B cell (primary cell): ENCODE measurements around the gene LGALS3. TPM values are rescaled to one million over a fixed set of nuclear protein-coding genes. Genes with fewer than 3 reads are reported as not detected.

Source experiments
- ATAC-seq: fragments of 200-7000 bp; cut with Tn5 transposase; one replicate; pipeline ENCODE4 v1.10.0; 2021; ENCODE audit warnings: low read depth, mild to moderate bottlenecking, moderate number of reproducible peaks, moderate library complexity
- CTCF ChIA-PET: fragments of 350-600 bp; sonication (Branson Sonifier 250); formaldehyde crosslinking; loops from one replicate; lab custom pipeline; 2021; ENCODE audit warnings: antibody characterized with exemption, inconsistent platforms; lab: Charles Lee
- POLR2A ChIA-PET: fragments of 350-600 bp; sonication (Branson Sonifier 250); formaldehyde crosslinking; loops from one replicate; lab custom pipeline; 2021; ENCODE audit warnings: antibody characterized with exemption; lab: Charles Lee
- DNase-seq: peaks from one replicate; pipeline ENCODE4 v3.0.0; 2013
- H2AFZ ChIP-seq: 2 replicates; pipeline ENCODE4 v1.6.1; 2012; ENCODE audit warnings: mild to moderate bottlenecking, low read depth, low read length; ENCODE audit not compliant: insufficient read depth, poor library complexity, severe bottlenecking
- H3K27ac ChIP-seq, 2 donors: 1 replicate in 1 of 2; 2 replicates in 1 of 2; pipeline ENCODE4 v1.5.1; 2012 to 2013; ENCODE audit warnings: low read length in 2 of 2, mild to moderate bottlenecking in 2 of 2, moderate library complexity in 1 of 2
- H3K27me3 ChIP-seq, 4 experiments: fragments of 200-600 bp in 1 of 4; sonication (generic) in 1 of 4; replicated peaks in 1 of 4; 1 replicate in 2 of 4; 2 replicates in 2 of 4; pipeline versions ENCODE4 v1.6.1 to v1.7.0; 2013 to 2016; ENCODE audit warnings: low read length in 3 of 4, mild to moderate bottlenecking in 2 of 4, mixed read lengths in 1 of 4, moderate library complexity in 1 of 4; ENCODE audit not compliant: insufficient read depth in 4 of 4, control insufficient read depth in 3 of 4; ENCODE audit errors: control extremely low read depth in 1 of 4
- H3K36me3 ChIP-seq, 2 experiments: replicated peaks in 1 of 2; 1 replicate in 1 of 2; 2 replicates in 1 of 2; pipeline versions ENCODE4 v1.6.1 to v1.7.1; 2013; ENCODE audit warnings: low read length in 1 of 2; ENCODE audit not compliant: insufficient read depth in 2 of 2, control insufficient read depth in 1 of 2; ENCODE audit errors: control extremely low read depth in 1 of 2, extremely low read depth in 1 of 2
- H3K4me1 ChIP-seq, 2 donors: fragments of 200-600 bp in 1 of 2; sonication (generic) in 1 of 2; 1 replicate in 1 of 2; 2 replicates in 1 of 2; pipeline versions ENCODE4 v1.5.1 to v1.6.1; 2013 to 2017; ENCODE audit warnings: low read length in 2 of 2; ENCODE audit not compliant: control insufficient read depth in 2 of 2, insufficient read depth in 2 of 2
- H3K4me2 ChIP-seq: replicated peaks from 2 replicates; pipeline ENCODE3; 2012; ENCODE audit warnings: mild to moderate bottlenecking, low read depth, low read length; ENCODE audit not compliant: poor library complexity, severe bottlenecking
- H3K4me3 ChIP-seq, 5 experiments: fragments of 200-600 bp in 1 of 5; sonication (generic) in 1 of 5; 1 replicate in 3 of 5; 2 replicates in 2 of 5; pipeline versions ENCODE4 v1.5.1 to v1.7.0; 2011 to 2016; ENCODE audit warnings: low read length in 4 of 5, mild to moderate bottlenecking in 4 of 5, low read depth in 2 of 5, control low read depth in 1 of 5, moderate library complexity in 1 of 5; ENCODE audit not compliant: insufficient read depth in 1 of 5; ENCODE audit errors: control extremely low read depth in 1 of 5, extremely low read depth in 1 of 5
- H3K79me2 ChIP-seq: fragments of 200-600 bp; sonication (generic); one replicate; pipeline ENCODE4 v1.6.0; 2016; ENCODE audit warnings: low read length; ENCODE audit not compliant: control insufficient read depth, insufficient read depth
- H3K9ac ChIP-seq: fragments of 200-600 bp; sonication (generic); 2 replicates; pipeline ENCODE4 v1.6.1; 2017; ENCODE audit warnings: mild to moderate bottlenecking, low read length, moderate library complexity
- H3K9me3 ChIP-seq, 3 donors: one replicate each; pipeline versions ENCODE4 v1.6.1 to v1.7.1; 2013; ENCODE audit warnings: low read length in 2 of 3; ENCODE audit not compliant: control insufficient read depth in 2 of 3, insufficient read depth in 1 of 3; ENCODE audit errors: control extremely low read depth in 1 of 3
- H4K20me1 ChIP-seq: 2 replicates; pipeline ENCODE4 v1.6.0; 2012; ENCODE audit warnings: mild to moderate bottlenecking, low read length; ENCODE audit not compliant: insufficient read depth, control insufficient read depth, poor library complexity, severe bottlenecking
- H3K27ac Mint-ChIP-seq: one replicate; pipeline ENCODE4 v1.8.0; 2021; ENCODE audit warnings: mixed read lengths
- H3K27me3 Mint-ChIP-seq: one replicate; pipeline ENCODE4 v1.8.0; 2021; ENCODE audit warnings: mixed read lengths
- H3K4me1 Mint-ChIP-seq: one replicate; pipeline ENCODE4 v1.8.0; 2021; ENCODE audit warnings: mixed read lengths
- H3K4me3 Mint-ChIP-seq: one replicate; pipeline ENCODE4 v1.8.0; 2021; ENCODE audit warnings: mixed read lengths
- H3K9me3 Mint-ChIP-seq: one replicate; pipeline ENCODE4 v1.8.0; 2022; ENCODE audit warnings: mixed read lengths; ENCODE audit not compliant: insufficient read depth
- CTCF ChIP-seq: fragments of 200-600 bp; IDR thresholded peaks from one replicate; pipeline ENCODE4 v1.8.0; 2022; ENCODE audit warnings: antibody characterized with exemption, mild to moderate bottlenecking
- EZH2 ChIP-seq: IDR thresholded peaks from 2 replicates; pipeline ENCODE4 v1.6.1; 2012; ENCODE audit warnings: borderline replicate concordance, low read depth, mild to moderate bottlenecking, moderate library complexity, low read length; ENCODE audit not compliant: insufficient read depth, poor library complexity, severe bottlenecking
- WGBS: methylation state at CpG from one replicate; pipeline ENCODE4 v1.1.5; 2013; ENCODE audit warnings: missing lambda C conversion rate; ENCODE audit not compliant: insufficient coverage; 5-methylcytosine and 5-hydroxymethylcytosine counted together
- intact Hi-C: fragments of 100-400 bp; cut with micrococcal nuclease; formaldehyde crosslinking; loops from one replicate; pipeline ENCODE4 v1.10.0; 2022
- polyA plus RNA-seq: library from polyadenylated mRNA; depleted of rRNA; stranded (reverse); fragments of >200 nt; gene quantifications from 2 replicates; pipeline ENCODE4 v1.2.3, GENCODE V29; 2012
- total RNA-seq, 2 donors: library from RNA; stranded (reverse); fragments of 120-200 nt in 1 of 2; gene quantifications; 1 replicate in 1 of 2; 2 replicates in 1 of 2; pipeline versions ENCODE4 v1.2.3 to v1.2.4, GENCODE V29; 2013 to 2022

Gene LGALS3
- total and polyA plus RNA-seq, 2 donors (not counting 1 experiment from before 2014, with no cell fraction given) = 7.0 to 21.1 TPM

- Mint-ChIP-seq H3K9me3 (no peaks in the 10 kb centered on the region), H3K27me3 (no peaks in the 10 kb centered on the region), H3K4me1 (peaks cover 14% of the 10 kb centered on the region), H3K27ac (no peak overlapping the region), H3K4me3 (peak overlapping the region; percentile 89)
- Histone ChIP-seq H3K9ac (peak overlapping the region; percentile 64), H3K79me2 (no peaks in the 10 kb centered on the region), H3K27me3 (no peaks in the 10 kb centered on the region), H3K4me1 (peaks cover 9 to 13% of the 10 kb centered on the region in 2 donors), H3K27ac (peak overlapping the region in 1 of 2 donors; percentile 14), H3K9me3 (no peaks in the 10 kb centered on the region), H3K4me3 (peak overlapping the region; percentile 38 to 72 (median 68)), H2AFZ (peak overlapping the region; percentile 84), H3K4me2 (peak overlapping the region; percentile 85), H3K36me3 (no peaks in the 10 kb centered on the region), H4K20me1 (no peaks in the 10 kb centered on the region)
- ATAC-seq (no peak), DNase-seq (peak; percentile 11)
- POLR2A ChIA-PET = no interaction called here
- CTCF ChIA-PET = interaction anchor here (0.8 to 1.0 kb wide), 2 partner anchors 11 to 81 kb away, joined by 3 to 4 read pairs; no protein-coding TSS in a partner anchor
- 19% methylated on average over 8 of the region's 8 CpGs for WGBS
- intact Hi-C loops = loop anchor here (1.0 kb wide), 5 partner anchors 80 to 625 kb away; partner anchors contain the start of genes FBXO34, MAPK1IP1L, SOCS4 and WDHD1
- TF ChIP-seq CTCF = no peak
- no peak for TF ChIP-seq EZH2
These were observed 61.8 kb downstream of the LGALS3 start for GRCh38 chr14:55190906-55191202.

GRCh38 chr14:55191203-55192053 lies 62.4 kb downstream of the LGALS3 start, which contains the start of gene DLGAP5:
DLGAP5 (minus strand) TSS chr14:55191585; CDS start chr14:55189179, 2,406 bp downstream.
- ChIA-PET POLR2A (interaction anchor here (0.6 kb wide), 1 partner anchor 67 kb away, joined by 6 read pairs; no protein-coding TSS in a partner anchor), CTCF (interaction anchor here (0.8 to 1.0 kb wide), 3 partner anchors 9 to 81 kb away, joined by 3 to 4 read pairs (median 3); no protein-coding TSS in a partner anchor)
- H3K4me1 ChIP-seq = peaks cover 9 to 13% of the 10 kb centered on the region in 2 donors
- no peaks in the 10 kb centered on the region for H4K20me1 ChIP-seq
- no peaks in the 10 kb centered on the region for H3K9me3 ChIP-seq
- peak within 1 kb of the TSS; percentile 42 for H3K27ac Mint-ChIP-seq
- ATAC-seq (peak; percentile 98), DNase-seq (peak; percentile 91)
- peak within 1 kb of the TSS; percentile 85 for H3K4me2 ChIP-seq
- TF ChIP-seq CTCF (no peak), EZH2 (no peak)
- H3K79me2 ChIP-seq = no peaks in the 10 kb centered on the region
- peak within 1 kb of the TSS; percentile 64 for H3K9ac ChIP-seq
- no peaks in the 10 kb centered on the region for H3K27me3 ChIP-seq
- H3K4me3 ChIP-seq = peak within 1 kb of the TSS; percentile 38 to 72 (median 68)
- H3K4me1 Mint-ChIP-seq = peaks cover 14% of the 10 kb centered on the region
- H3K36me3 ChIP-seq = no peaks in the 10 kb centered on the region
- H3K9me3 Mint-ChIP-seq = no peaks in the 10 kb centered on the region
- peak within 1 kb of the TSS; percentile 89 for H3K4me3 Mint-ChIP-seq
- under 1% methylated on average over 31 of the region's 46 CpGs for WGBS
- H3K27me3 Mint-ChIP-seq = no peaks in the 10 kb centered on the region
- H2AFZ ChIP-seq = peak within 1 kb of the TSS; percentile 84
- peak within 1 kb of the TSS in 1 of 2 donors; percentile 68 for H3K27ac ChIP-seq
- intact Hi-C loops = loop anchor here (1.0 kb wide), 5 partner anchors 80 to 625 kb away; partner anchors contain the start of genes FBXO34, MAPK1IP1L, SOCS4 and WDHD1
